Neural progenitor cell (in vitro differentiated cells): ENCODE measurements around the gene TRIOBP. TPM values are rescaled to one million over a fixed set of nuclear protein-coding genes. Genes with fewer than 3 reads are reported as not detected.
A peak's percentile ranks its signal among the peaks of the same experiment; 100 is the strongest.

Experiments
- DNase-seq: peaks from one replicate; pipeline ENCODE4 v3.0.0-alpha.2; 2016; ENCODE audit warnings: low spot score
- H2AFZ ChIP-seq: fragments of 200-600 bp; sonication (generic); replicated peaks from 2 replicates; pipeline ENCODE4 v1.6.1; 2016; ENCODE audit warnings: antibody characterized with exemption
- H3F3A ChIP-seq: fragments of 200-600 bp; sonication (generic); 2 replicates; pipeline ENCODE4 v1.6.1; 2016; ENCODE audit warnings: antibody characterized with exemption, low read depth
- H3K27ac ChIP-seq: fragments of 200-600 bp; sonication (generic); 2 replicates; pipeline ENCODE4 v1.5.1; 2016; ENCODE audit warnings: mild to moderate bottlenecking
- H3K27me3 ChIP-seq: fragments of 200-600 bp; sonication (generic); 2 replicates; pipeline ENCODE4 v1.6.1; 2016; ENCODE audit warnings: mild to moderate bottlenecking, moderate library complexity
- H3K36me3 ChIP-seq: fragments of 200-600 bp; sonication (generic); 2 replicates; pipeline ENCODE4 v1.5.1; 2016
- H3K4me1 ChIP-seq: fragments of 200-600 bp; sonication (generic); 2 replicates; pipeline ENCODE4 v1.6.1; 2016; ENCODE audit warnings: mixed run types
- H3K4me2 ChIP-seq: fragments of 200-600 bp; sonication (generic); 2 replicates; pipeline ENCODE4 v1.6.1; 2016
- H3K4me3 ChIP-seq: fragments of 200-600 bp; sonication (generic); 2 replicates; pipeline ENCODE4 v1.5.1; 2016
- H3K79me2 ChIP-seq: fragments of 200-600 bp; sonication (generic); 2 replicates; pipeline ENCODE4 v1.6.1; 2016; ENCODE audit warnings: low read depth
- H3K9ac ChIP-seq: fragments of 200-600 bp; sonication (generic); 2 replicates; pipeline ENCODE4 v1.6.1; 2016
- H3K9me3 ChIP-seq: fragments of 200-600 bp; sonication (generic); 2 replicates; pipeline ENCODE4 v1.5.1; 2016; ENCODE audit warnings: low read depth
- H4K20me1 ChIP-seq: fragments of 200-600 bp; sonication (generic); 2 replicates; pipeline ENCODE4 v1.6.1; 2016; ENCODE audit warnings: low read depth
- H3K27ac Mint-ChIP-seq: 3 replicates; pipeline ENCODE4 v1.8.0; 2021; ENCODE audit warnings: mixed read lengths
- H3K27me3 Mint-ChIP-seq: 2 replicates; pipeline ENCODE4 v1.8.0; 2022; ENCODE audit warnings: low read depth, mild to moderate bottlenecking, inconsistent platforms, moderate library complexity, mixed read lengths; ENCODE audit not compliant: insufficient read depth
- H3K36me3 Mint-ChIP-seq: 3 replicates; pipeline ENCODE4 v1.8.0; 2021; ENCODE audit warnings: mixed read lengths
- H3K4me1 Mint-ChIP-seq: 3 replicates; pipeline ENCODE4 v1.8.0; 2021; ENCODE audit warnings: mixed read lengths
- H3K4me3 Mint-ChIP-seq: 3 replicates; pipeline ENCODE4 v1.8.0; 2021; ENCODE audit warnings: mild to moderate bottlenecking, moderate library complexity, mixed read lengths
- H3K9me3 Mint-ChIP-seq: 3 replicates; pipeline ENCODE4 v1.8.0; 2020; ENCODE audit warnings: mixed read lengths
- EZH2 ChIP-seq: fragments of 200-600 bp; sonication (generic); IDR thresholded peaks from 2 replicates; pipeline ENCODE4 v1.6.1; 2017; ENCODE audit warnings: antibody characterized with exemption, mild to moderate bottlenecking, moderate library complexity
- EZH2phosphoT487 ChIP-seq: fragments of 200-600 bp; sonication (generic); IDR thresholded peaks from 2 replicates; pipeline ENCODE4 v1.6.1; 2017; ENCODE audit warnings: antibody characterized with exemption
- total RNA-seq: library from RNA; depleted of rRNA; stranded (reverse); fragments of >200 nt; gene quantifications from 2 replicates; pipeline ENCODE4 v1.2.3, GENCODE V29; 2015; ENCODE audit warnings: low replicate concordance
- TF ChIP-seq, protein P1 (sequence below): fragments of 200-600 bp; sonication (generic); IDR thresholded peaks from 2 replicates; pipeline ENCODE4 v1.5.1; 2017; ENCODE audit warnings: antibody characterized with exemption, mild to moderate bottlenecking

The TRIOBP gene
- total RNA-seq, 1 donor from 2014 or later, result 25.2 TPM

DNA sequence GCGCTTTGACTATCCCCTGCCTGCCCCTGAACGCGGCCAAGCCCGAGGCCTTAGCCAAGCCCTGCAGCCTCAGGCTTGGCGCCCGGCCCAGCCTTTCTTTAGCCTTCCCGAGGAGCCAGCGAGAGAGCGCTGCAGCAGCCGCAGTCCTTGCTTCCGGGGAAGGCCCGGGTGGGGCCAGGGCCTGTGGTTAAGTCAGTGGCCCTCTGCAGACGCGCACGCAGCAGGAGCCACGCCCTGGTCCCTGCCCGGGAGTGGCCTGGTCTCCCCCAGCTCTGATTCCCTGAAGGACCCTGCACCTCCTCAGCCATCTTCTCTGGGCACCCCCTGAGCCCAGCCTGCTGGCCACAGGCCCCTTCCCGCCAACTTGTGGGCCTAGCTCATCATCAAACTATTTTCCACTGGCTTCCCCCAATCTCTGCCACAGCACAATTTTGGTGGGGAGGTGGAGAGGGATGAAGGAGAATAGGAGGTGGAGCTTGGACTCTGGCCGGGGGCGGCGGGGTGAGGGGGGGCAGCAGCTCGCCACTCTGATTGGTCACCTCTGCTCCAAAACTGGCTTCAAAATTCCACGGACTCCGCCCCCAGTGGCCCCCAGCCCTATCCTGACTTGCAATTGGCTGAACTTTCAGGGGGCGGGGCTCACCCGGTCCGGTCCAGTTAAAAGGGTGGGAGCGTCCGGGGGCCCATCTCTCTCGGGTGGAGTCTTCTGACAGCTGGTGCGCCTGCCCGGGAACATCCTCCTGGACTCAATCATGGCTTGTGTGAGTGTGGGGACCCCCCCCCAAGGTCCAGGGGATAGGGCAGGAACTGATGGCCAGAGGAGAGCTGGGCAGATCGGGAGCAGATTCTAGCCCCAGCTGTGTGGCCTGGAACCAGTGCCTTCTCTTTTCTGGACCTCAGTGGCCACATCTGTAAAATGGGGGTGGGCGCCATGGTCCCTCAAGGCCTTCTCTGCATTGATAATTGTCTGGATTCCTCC is 21.6 kb upstream of the TRIOBP start, which contains the start of gene LGALS1:
LGALS1 (plus strand) TSS at position 686 of the 979 bp plus-strand sequence; CDS start at position 753, 67 bp downstream.
- no peak within 1 kb of the TSS for H3K27ac ChIP-seq

DNA sequence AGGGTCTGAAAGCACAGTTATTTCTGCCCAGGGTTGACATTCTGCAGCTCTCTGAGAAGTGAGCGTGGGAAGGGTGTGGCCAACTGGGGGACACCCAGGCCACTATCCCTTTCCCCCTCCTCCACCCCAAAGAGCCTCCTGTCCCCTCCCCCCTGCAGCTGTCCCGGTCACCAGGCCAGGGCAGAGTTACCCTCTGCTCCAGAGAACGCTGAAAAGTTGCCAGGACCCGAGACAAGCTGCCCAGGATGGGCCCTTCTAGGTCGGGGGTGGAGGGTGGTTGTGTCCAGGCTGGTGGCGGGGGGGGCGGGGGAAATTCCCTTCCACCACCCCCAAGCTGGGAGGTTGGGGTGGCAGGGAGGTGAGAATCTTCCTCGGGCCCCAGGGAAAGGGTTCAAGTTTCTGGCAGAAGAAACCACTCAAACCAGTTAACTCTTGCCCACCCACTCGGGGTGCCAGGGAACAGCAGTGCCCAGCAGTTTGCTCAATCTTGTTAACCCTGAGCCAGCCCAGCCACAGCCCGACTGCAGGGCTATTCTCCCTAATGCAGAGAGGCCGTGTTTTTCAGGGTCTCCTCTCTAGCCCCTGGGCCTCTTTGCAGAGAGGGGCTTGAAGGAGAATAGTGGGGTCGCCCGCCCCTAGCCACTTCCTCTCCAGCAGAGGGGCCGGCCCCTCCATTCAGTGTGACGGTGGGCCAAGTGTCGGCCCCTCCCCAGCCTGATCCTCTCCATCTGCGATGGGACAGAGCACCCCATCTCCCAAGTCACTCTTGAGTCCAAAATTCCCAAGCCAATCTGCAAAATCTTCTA is 20.7 kb upstream of the TRIOBP start:
- Histone ChIP-seq H3K4me1 (no peaks in the 10 kb centered on the region), H3K4me3 (peak overlapping the region; percentile 46), H3K4me2 (peak overlapping the region; percentile 53), H3F3A (peaks cover 31% of the 10 kb centered on the region), H3K27ac (no peak overlapping the region), H3K79me2 (no peaks in the 10 kb centered on the region), H3K36me3 (no peaks in the 10 kb centered on the region), H2AFZ (no peak overlapping the region), H3K27me3 (peaks cover 8% of the 10 kb centered on the region), H3K9me3 (no peaks in the 10 kb centered on the region), H4K20me1 (no peaks in the 10 kb centered on the region), H3K9ac (no peak overlapping the region)
- TF ChIP-seq EZH2phosphoT487 (no peak), EZH2 (no peak)
- TF ChIP-seq, protein P1, sequence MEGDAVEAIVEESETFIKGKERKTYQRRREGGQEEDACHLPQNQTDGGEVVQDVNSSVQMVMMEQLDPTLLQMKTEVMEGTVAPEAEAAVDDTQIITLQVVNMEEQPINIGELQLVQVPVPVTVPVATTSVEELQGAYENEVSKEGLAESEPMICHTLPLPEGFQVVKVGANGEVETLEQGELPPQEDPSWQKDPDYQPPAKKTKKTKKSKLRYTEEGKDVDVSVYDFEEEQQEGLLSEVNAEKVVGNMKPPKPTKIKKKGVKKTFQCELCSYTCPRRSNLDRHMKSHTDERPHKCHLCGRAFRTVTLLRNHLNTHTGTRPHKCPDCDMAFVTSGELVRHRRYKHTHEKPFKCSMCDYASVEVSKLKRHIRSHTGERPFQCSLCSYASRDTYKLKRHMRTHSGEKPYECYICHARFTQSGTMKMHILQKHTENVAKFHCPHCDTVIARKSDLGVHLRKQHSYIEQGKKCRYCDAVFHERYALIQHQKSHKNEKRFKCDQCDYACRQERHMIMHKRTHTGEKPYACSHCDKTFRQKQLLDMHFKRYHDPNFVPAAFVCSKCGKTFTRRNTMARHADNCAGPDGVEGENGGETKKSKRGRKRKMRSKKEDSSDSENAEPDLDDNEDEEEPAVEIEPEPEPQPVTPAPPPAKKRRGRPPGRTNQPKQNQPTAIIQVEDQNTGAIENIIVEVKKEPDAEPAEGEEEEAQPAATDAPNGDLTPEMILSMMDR, result no peak
- no peaks in the 10 kb centered on the region for H3K36me3 Mint-ChIP-seq
- H3K27me3 Mint-ChIP-seq, result no peaks in the 10 kb centered on the region
- peaks cover 18% of the 10 kb centered on the region for H3K4me1 Mint-ChIP-seq
- peak overlapping the region; percentile 72 for H3K4me3 Mint-ChIP-seq
- peak overlapping the region; percentile 76 for H3K27ac Mint-ChIP-seq
- no peaks in the 10 kb centered on the region for H3K9me3 Mint-ChIP-seq
- no peak for DNase-seq

More for the DNA sequence above, 21.6 kb upstream of the TRIOBP start, which contains the start of gene LGALS1:
- peak within 1 kb of the TSS; percentile 72 for H3K4me3 Mint-ChIP-seq
- H3K36me3 Mint-ChIP-seq, result peaks cover 2% of the 10 kb centered on the region
- peak; percentile 47 for DNase-seq
- TF ChIP-seq EZH2, result no peak
- TF ChIP-seq, protein P1, result no peak
- no peak for TF ChIP-seq EZH2phosphoT487
- no peaks in the 10 kb centered on the region for H3K27me3 Mint-ChIP-seq
- H3K36me3 ChIP-seq, result no peaks in the 10 kb centered on the region
- no peaks in the 10 kb centered on the region for H3K79me2 ChIP-seq
- no peak within 1 kb of the TSS for H3K27ac Mint-ChIP-seq
- H4K20me1 ChIP-seq, result no peaks in the 10 kb centered on the region
- peaks cover 18% of the 10 kb centered on the region for H3K4me1 Mint-ChIP-seq
- H3K4me1 ChIP-seq, result no peaks in the 10 kb centered on the region
- peaks cover 31% of the 10 kb centered on the region for H3F3A ChIP-seq
- H3K4me2 ChIP-seq, result peak within 1 kb of the TSS; percentile 53
- no peaks in the 10 kb centered on the region for H3K9me3 Mint-ChIP-seq
- H2AFZ ChIP-seq, result no peak within 1 kb of the TSS
- no peaks in the 10 kb centered on the region for H3K9me3 ChIP-seq
- H3K4me3 ChIP-seq, result no peak within 1 kb of the TSS
- H3K27me3 ChIP-seq, result peaks cover 8% of the 10 kb centered on the region
- no peak within 1 kb of the TSS for H3K9ac ChIP-seq

DNA sequence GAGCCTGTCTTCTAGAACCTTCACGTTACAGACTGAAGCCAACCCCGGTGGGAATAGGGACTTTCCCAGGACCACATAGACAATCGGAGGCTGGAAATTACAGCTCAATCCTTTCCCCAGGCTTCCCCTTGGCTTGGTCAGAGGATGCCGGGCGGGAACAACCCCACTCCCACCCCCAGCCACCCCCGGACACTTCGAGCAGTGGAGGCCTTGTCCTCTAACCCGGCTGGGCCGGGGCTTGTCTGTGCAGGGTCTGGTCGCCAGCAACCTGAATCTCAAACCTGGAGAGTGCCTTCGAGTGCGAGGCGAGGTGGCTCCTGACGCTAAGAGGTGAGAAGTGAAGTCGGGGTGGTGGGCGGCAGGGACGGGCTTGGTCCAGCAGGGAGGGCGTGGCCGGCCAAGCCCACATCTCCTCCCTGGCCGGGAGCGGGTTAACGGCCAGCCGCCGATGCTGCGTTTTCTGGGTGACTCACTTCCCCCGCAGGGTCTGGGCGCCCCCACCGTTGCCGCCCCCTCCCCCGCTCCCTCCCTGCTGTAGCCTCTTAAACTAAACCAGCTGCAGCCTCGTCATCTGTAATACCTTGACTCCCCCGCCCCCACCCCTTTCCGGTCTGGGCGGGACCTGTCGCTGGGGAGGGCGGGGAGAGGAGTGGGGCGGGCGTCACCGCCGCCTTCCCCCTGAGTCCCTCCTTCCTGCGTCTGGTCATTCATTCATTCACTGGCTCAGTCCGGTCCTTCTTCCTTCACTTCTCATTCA is 19.9 kb upstream of the TRIOBP start:
- Histone ChIP-seq H3K9me3 (no peaks in the 10 kb centered on the region), H3K36me3 (no peaks in the 10 kb centered on the region), H3K4me3 (peak overlapping the region; percentile 46), H3F3A (peaks cover 31% of the 10 kb centered on the region), H3K79me2 (no peaks in the 10 kb centered on the region), H3K27me3 (peaks cover 8% of the 10 kb centered on the region), H3K27ac (no peak overlapping the region), H2AFZ (peak overlapping the region; percentile 27), H3K9ac (no peak overlapping the region), H4K20me1 (no peaks in the 10 kb centered on the region), H3K4me2 (peak overlapping the region; percentile 53), H3K4me1 (no peaks in the 10 kb centered on the region)
- H3K27ac Mint-ChIP-seq, result peak overlapping the region; percentile 76
- H3K9me3 Mint-ChIP-seq, result no peaks in the 10 kb centered on the region
- no peak for TF ChIP-seq EZH2phosphoT487
- TF ChIP-seq, protein P1, result no peak
- TF ChIP-seq EZH2, result no peak
- H3K4me1 Mint-ChIP-seq, result peaks cover 18% of the 10 kb centered on the region
- peak; percentile 85 for DNase-seq
- H3K27me3 Mint-ChIP-seq, result no peaks in the 10 kb centered on the region
- H3K4me3 Mint-ChIP-seq, result peak overlapping the region; percentile 84
- no peaks in the 10 kb centered on the region for H3K36me3 Mint-ChIP-seq
